Loucy (cell line): ENCODE results near the gene CDK13.

Source experiments
- H2AFZ ChIP-seq: fragments of 200-600 bp; sonication (generic); 2 replicates; pipeline ENCODE4 v1.6.0; 2016; ENCODE audit warnings: antibody characterized with exemption, mild to moderate bottlenecking, low read length, moderate library complexity
- H3F3A ChIP-seq: fragments of 200-600 bp; 2 replicates; pipeline ENCODE4 v1.6.0; 2016; ENCODE audit warnings: antibody characterized with exemption, low read depth, mild to moderate bottlenecking
- H3K27me3 ChIP-seq: fragments of 200-600 bp; sonication (generic); 2 replicates; pipeline ENCODE4 v1.6.1; 2014; ENCODE audit warnings: low read length, mild to moderate bottlenecking; ENCODE audit not compliant: insufficient read depth, poor library complexity, severe bottlenecking
- H3K36me3 ChIP-seq: fragments of 200-600 bp; sonication (generic); 2 replicates; pipeline ENCODE4 v1.6.1; 2016; ENCODE audit warnings: low read length; ENCODE audit not compliant: insufficient read depth
- H3K4me1 ChIP-seq: fragments of 200-600 bp; sonication (generic); 2 replicates; pipeline ENCODE4 v1.5.1; 2014; ENCODE audit warnings: low read length, mild to moderate bottlenecking; ENCODE audit not compliant: insufficient read depth, poor library complexity, severe bottlenecking
- H3K4me2 ChIP-seq: fragments of 200-600 bp; sonication (generic); 2 replicates; pipeline ENCODE4 v1.6.0; 2014; ENCODE audit warnings: antibody characterized with exemption, low read length, low read depth, mild to moderate bottlenecking; ENCODE audit not compliant: poor library complexity, severe bottlenecking
- H3K4me3 ChIP-seq: fragments of 200-600 bp; sonication (generic); 2 replicates; pipeline ENCODE4 v1.5.1; 2014; ENCODE audit warnings: low read length, mild to moderate bottlenecking, mixed read lengths; ENCODE audit not compliant: poor library complexity, severe bottlenecking
- H3K79me2 ChIP-seq: fragments of 200-600 bp; sonication (generic); 2 replicates; pipeline ENCODE4 v1.6.1; 2014; ENCODE audit warnings: low read length; ENCODE audit not compliant: insufficient read depth
- H3K9ac ChIP-seq: fragments of 200-600 bp; sonication (generic); 2 replicates; pipeline ENCODE4 v1.6.0; 2014; ENCODE audit warnings: mild to moderate bottlenecking, low read depth, low read length, moderate library complexity; ENCODE audit not compliant: poor library complexity, severe bottlenecking
- H3K9me2 ChIP-seq: fragments of 200-600 bp; sonication (generic); replicated peaks from 2 replicates; pipeline ENCODE4 v1.6.1; 2016; ENCODE audit warnings: low read depth, low read length, mixed read lengths
- H3K9me3 ChIP-seq: fragments of 200-600 bp; sonication (generic); 2 replicates; pipeline ENCODE4 v1.6.1; 2014; ENCODE audit warnings: mild to moderate bottlenecking, antibody characterized with exemption, low read length, low read depth; ENCODE audit not compliant: insufficient read depth
- H4K20me1 ChIP-seq: fragments of 200-600 bp; sonication (generic); 2 replicates; pipeline ENCODE4 v1.6.0; 2014; ENCODE audit warnings: antibody characterized with exemption, low read length, mild to moderate bottlenecking; ENCODE audit not compliant: insufficient read depth, poor library complexity, severe bottlenecking
- CTCF ChIP-seq: fragments of 200-600 bp; sonication (generic); conservative IDR thresholded peaks from 2 replicates; pipeline ENCODE4 v1.5.1; 2014; ENCODE audit warnings: mild to moderate bottlenecking, antibody characterized with exemption, low read length
- EZH2phosphoT487 ChIP-seq: fragments of 200-600 bp; IDR thresholded peaks from 2 replicates; pipeline ENCODE4 v1.6.1; 2018; ENCODE audit warnings: antibody characterized with exemption, mild to moderate bottlenecking, moderate library complexity, borderline replicate concordance

The CDK13 gene

GRCh38 chr7:40001649-40002048 lies 51.6 kb downstream of the CDK13 start:
- H3K79me2 ChIP-seq: peaks cover 14% of the 10 kb centered on the region
- no peak overlapping the region for H3K4me2 ChIP-seq
- no peak overlapping the region for H2AFZ ChIP-seq
- H3K9me2 ChIP-seq: no peaks in the 10 kb centered on the region
- H3K27me3 ChIP-seq: no peaks in the 10 kb centered on the region
- H3K9me3 ChIP-seq: no peaks in the 10 kb centered on the region
- no peaks in the 10 kb centered on the region for H3F3A ChIP-seq
- H4K20me1 ChIP-seq: peaks cover 11% of the 10 kb centered on the region
- H3K4me3 ChIP-seq: no peak overlapping the region
- TF ChIP-seq EZH2phosphoT487 (no peak), CTCF (no peak)
- peaks cover 55% of the 10 kb centered on the region for H3K36me3 ChIP-seq
- no peak overlapping the region for H3K9ac ChIP-seq
- no peaks in the 10 kb centered on the region for H3K4me1 ChIP-seq

GRCh38 chr7:40003597-40003996 lies 53.5 kb downstream of the CDK13 start:
- Histone ChIP-seq H3K4me3 (no peak overlapping the region), H3K9me2 (no peaks in the 10 kb centered on the region), H3F3A (no peaks in the 10 kb centered on the region), H3K79me2 (peaks cover 4% of the 10 kb centered on the region; the same call in 1 of the 2 replicates), H2AFZ (no peak overlapping the region), H3K36me3 (peaks cover 60% of the 10 kb centered on the region; the same call in 1 of the 2 replicates), H3K4me1 (no peaks in the 10 kb centered on the region), H3K9me3 (no peaks in the 10 kb centered on the region), H3K4me2 (no peak overlapping the region), H4K20me1 (peaks cover 5% of the 10 kb centered on the region), H3K9ac (no peak overlapping the region), H3K27me3 (no peaks in the 10 kb centered on the region)
- TF ChIP-seq CTCF: no peak
- TF ChIP-seq EZH2phosphoT487: no peak

- Histone ChIP-seq H3K4me2 (no peak overlapping the region), H3K36me3 (peaks cover 56% of the 10 kb centered on the region; the same call in 1 of the 2 replicates)
These were observed 58.3 kb downstream of the CDK13 start for GRCh38 chr7:40008223-40008815.

More at GRCh38 chr7:40008223-40008815, 58.3 kb downstream of the CDK13 start:
- no peak overlapping the region for H3K4me3 ChIP-seq
- no peaks in the 10 kb centered on the region for H3K4me1 ChIP-seq
- no peaks in the 10 kb centered on the region for H3K27me3 ChIP-seq
- H3K9me2 ChIP-seq: no peaks in the 10 kb centered on the region
- peaks cover 3% of the 10 kb centered on the region for H4K20me1 ChIP-seq
- H3F3A ChIP-seq: no peaks in the 10 kb centered on the region
- H3K9me3 ChIP-seq: no peaks in the 10 kb centered on the region
- no peak for TF ChIP-seq CTCF
- no peak for TF ChIP-seq EZH2phosphoT487
- H3K9ac ChIP-seq: no peak overlapping the region
- no peak overlapping the region for H2AFZ ChIP-seq
- no peaks in the 10 kb centered on the region for H3K79me2 ChIP-seq
